ENCODE results near the gene IFIT3.
"Not testable (repeated sequence)": the region's sequence is repeated elsewhere in the genome, so short reads cannot be mapped to it uniquely, and the experiment has no call there.

Gene IFIT3

GRCh38 chr10:89327803-89328441, at the start of gene IFIT3:
TSS of gene IFIT3 (plus strand) at chr10:89327997. CDS start at chr10:89328074, 77 bp downstream.
- peak; percentile 90 for DNase-seq

- DNase-seq = peak; percentile 74
Observed at GRCh38 chr10:89278034-89278535, 49.7 kb upstream of the IFIT3 start.

- DNase-seq = no peak
Observed at GRCh38 chr10:89278900-89279392, 48.9 kb upstream of the IFIT3 start.

GRCh38 chr10:89279421-89279869, 48.4 kb upstream of the IFIT3 start:
- DNase-seq = no peak

- no peak for DNase-seq
Observed at GRCh38 chr10:89280508-89280907, 47.3 kb upstream of the IFIT3 start.

- DNase-seq = no peak
Observed at GRCh38 chr10:89281606-89282395, 46.0 kb upstream of the IFIT3 start.

- DNase-seq = peak; percentile 44
Observed at GRCh38 chr10:89283025-89283935, 44.5 kb upstream of the IFIT3 start.

- peak; percentile 83 for DNase-seq
Observed at GRCh38 chr10:89283936-89284475, 43.8 kb upstream of the IFIT3 start.

GRCh38 chr10:89284711-89285110, 43.1 kb upstream of the IFIT3 start:
- not testable (repeated sequence) for DNase-seq

GRCh38 chr10:89285303-89285702, 42.5 kb upstream of the IFIT3 start:
- not testable (repeated sequence) for DNase-seq

GRCh38 chr10:89294721-89295239, 33.0 kb upstream of the IFIT3 start:
- DNase-seq = no peak

GRCh38 chr10:89295597-89295996, 32.2 kb upstream of the IFIT3 start:
- DNase-seq = no peak

- no peak for DNase-seq
Observed at GRCh38 chr10:89296220-89296648, 31.6 kb upstream of the IFIT3 start.

GRCh38 chr10:89297356-89297755, 30.4 kb upstream of the IFIT3 start:
- no peak for DNase-seq

- no peak for DNase-seq
Observed at GRCh38 chr10:89297791-89298190, 30.0 kb upstream of the IFIT3 start.

GRCh38 chr10:89299031-89299430, 28.8 kb upstream of the IFIT3 start:
- no peak for DNase-seq

GRCh38 chr10:89301232-89301631, 26.6 kb upstream of the IFIT3 start:
- peak; percentile 44 for DNase-seq

GRCh38 chr10:89301721-89302445, 25.9 kb upstream of the IFIT3 start, which contains the start of gene IFIT2:
TSS of gene IFIT2 (plus strand) at chr10:89302046. CDS start at chr10:89302124, 78 bp downstream.
- DNase-seq = peak; percentile 81

GRCh38 chr10:89302625-89303024, 25.2 kb upstream of the IFIT3 start:
- DNase-seq = no peak

GRCh38 chr10:89303161-89303560, 24.6 kb upstream of the IFIT3 start:
- no peak for DNase-seq

- no peak for DNase-seq
Observed at GRCh38 chr10:89304026-89304425, 23.8 kb upstream of the IFIT3 start.
